NT2/D1 (cell line): ENCODE measurements around the gene APOL1.

Experiments
- SUZ12 ChIP-seq: IDR thresholded peaks from 2 replicates; pipeline ENCODE4 v1.6.1; 2011; ENCODE audit not compliant: insufficient read length, insufficient read depth; ENCODE audit errors: extremely low read depth
- ZNF274 ChIP-seq: IDR thresholded peaks from 2 replicates; pipeline ENCODE4 v1.6.1; 2011; ENCODE audit warnings: mild to moderate bottlenecking, low read depth, low read length

- TF ChIP-seq ZNF274 (no peak), SUZ12 (no peak)
Observed at GRCh38 chr22:36233796-36234195, 19.1 kb upstream of the APOL1 start.
